ENCODE data around the gene PDC.

The PDC gene

DNA sequence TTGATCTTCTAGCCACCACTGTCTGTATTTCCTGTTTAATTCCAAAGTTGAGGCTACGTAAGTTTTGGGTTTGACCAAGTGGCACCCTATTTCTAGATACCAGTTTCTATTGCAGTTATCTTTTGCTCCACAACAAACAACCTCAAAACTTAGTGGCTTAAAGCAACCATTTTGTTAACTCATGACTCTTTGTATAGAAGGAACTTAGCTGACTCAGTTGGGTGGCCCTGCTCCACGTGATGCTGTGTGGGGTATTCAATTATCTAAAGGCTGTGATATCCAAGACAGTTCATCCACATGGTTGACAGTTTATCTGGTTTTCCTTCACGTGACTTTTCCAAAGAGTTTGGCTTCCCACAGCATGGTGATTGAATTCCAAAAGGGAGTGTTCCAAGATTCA is 34.8 kb downstream of the PDC start:
- ChIA-PET POLR2A (no interaction called here), CTCF (interaction anchor here (1.0 kb wide), 1 partner anchor 18 kb away, joined by 3 read pairs; no protein-coding TSS in a partner anchor)
- 100% methylated on average over 3 of the region's 3 CpGs for WGBS (ENCODE audit: insufficient coverage)
- no peak overlapping the region for H3K4me3 ChIP-seq (ENCODE audit: control insufficient read depth in 1 of 7, extremely low read depth in 1 of 7, insufficient read depth in 4 of 7, low read depth in 2 of 7, low read length in 6 of 7)
- no peaks in the 10 kb centered on the region for H3K4me1 ChIP-seq (ENCODE audit: control extremely low read depth in 1 of 4, control insufficient read depth in 4 of 4, insufficient read depth in 4 of 4, low read length in 3 of 4)
- H3K36me3 ChIP-seq (ENCODE audit: control insufficient read depth in 4 of 4, insufficient read depth in 4 of 4, low read length in 3 of 4) = peaks cover 0 to 4% (median 2%) of the 10 kb centered on the region in 4 experiments
- no peak for DNase-seq
- H3K9me3 ChIP-seq (ENCODE audit: control extremely low read depth in 1 of 5, control insufficient read depth in 4 of 5, insufficient read depth in 2 of 5, low read depth in 1 of 5, low read length in 4 of 5) = peaks cover 0 to 3% (median 0%) of the 10 kb centered on the region in 5 experiments
- no peaks in the 10 kb centered on the region for H3K27me3 ChIP-seq (replicated peaks in 2 of 5; ENCODE audit: control insufficient read depth in 4 of 5, insufficient read depth in 5 of 5, low read length in 4 of 5)
- H3K27ac ChIP-seq (ENCODE audit: insufficient read depth in 1 of 2, low read depth in 1 of 2, low read length in 2 of 2, poor library complexity in 1 of 2, severe bottlenecking in 2 of 2) = no peak overlapping the region

DNA sequence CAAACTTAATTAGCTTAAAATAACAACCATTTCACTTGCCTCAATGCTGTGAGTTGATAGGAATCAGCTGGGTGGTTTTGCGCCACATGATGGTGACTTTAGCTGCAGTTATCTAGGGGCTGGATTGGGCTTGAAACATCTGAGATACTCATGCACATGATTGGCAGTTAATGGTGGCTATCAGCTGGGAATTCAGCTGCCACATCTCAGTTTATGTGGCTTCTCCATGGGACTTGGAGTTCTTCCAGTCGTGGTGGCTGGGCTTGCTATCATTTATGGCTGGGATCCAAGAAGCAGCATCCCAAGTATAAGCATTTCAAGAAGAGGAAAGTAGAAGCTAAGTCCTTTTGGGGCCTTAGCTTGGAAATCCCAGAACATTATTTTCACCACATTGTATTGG is 36.4 kb downstream of the PDC start:
- ChIA-PET CTCF (interaction anchor here (0.7 kb wide), 1 partner anchor 189 kb away, joined by 3 read pairs; no protein-coding TSS in a partner anchor), POLR2A (no interaction called here)
- Histone ChIP-seq H3K27ac (ENCODE audit: insufficient read depth in 1 of 2, low read depth in 1 of 2, low read length in 2 of 2, poor library complexity in 1 of 2, severe bottlenecking in 2 of 2) (no peak overlapping the region), H3K4me1 (ENCODE audit: control extremely low read depth in 1 of 4, control insufficient read depth in 4 of 4, insufficient read depth in 4 of 4, low read length in 3 of 4) (no peaks in the 10 kb centered on the region), H3K4me3 (ENCODE audit: control insufficient read depth in 1 of 7, extremely low read depth in 1 of 7, insufficient read depth in 4 of 7, low read depth in 2 of 7, low read length in 6 of 7) (no peak overlapping the region), H3K36me3 (ENCODE audit: control insufficient read depth in 4 of 4, insufficient read depth in 4 of 4, low read length in 3 of 4) (peaks cover 0 to 8% (median 6%) of the 10 kb centered on the region in 4 experiments), H3K9me3 (ENCODE audit: control extremely low read depth in 1 of 5, control insufficient read depth in 4 of 5, insufficient read depth in 2 of 5, low read depth in 1 of 5, low read length in 4 of 5) (peaks cover 0 to 1% (median 0%) of the 10 kb centered on the region in 5 experiments), H3K27me3 (replicated peaks in 2 of 5; ENCODE audit: control insufficient read depth in 4 of 5, insufficient read depth in 5 of 5, low read length in 4 of 5) (no peaks in the 10 kb centered on the region)
- DNase-seq = no peak
- WGBS (ENCODE audit: insufficient coverage) = 100% methylated on average over 2 of the region's 2 CpGs

DNA sequence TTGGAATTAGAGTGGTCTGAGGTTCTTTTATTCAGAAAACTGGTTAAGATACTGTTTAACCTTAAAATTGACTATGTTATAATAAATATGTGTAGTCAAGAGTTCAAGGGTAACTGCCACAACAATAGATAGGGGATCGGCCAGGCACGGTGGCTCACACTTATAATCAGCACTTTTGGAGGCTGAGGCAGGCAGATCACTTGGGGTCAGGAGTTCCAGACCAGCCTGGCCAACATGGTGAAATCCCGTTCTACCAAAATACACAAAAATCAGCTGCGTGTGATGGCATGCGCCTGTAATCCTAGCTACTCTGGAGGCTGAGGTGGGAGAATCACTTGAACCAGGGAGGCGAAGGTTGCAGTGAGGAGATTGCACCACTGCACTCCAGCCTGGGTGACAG is 39.5 kb downstream of the PDC start:
- H3K9me3 ChIP-seq (ENCODE audit: control extremely low read depth in 1 of 5, control insufficient read depth in 4 of 5, insufficient read depth in 2 of 5, low read depth in 1 of 5, low read length in 4 of 5) = no peaks in the 10 kb centered on the region
- H3K27ac ChIP-seq (ENCODE audit: insufficient read depth in 1 of 2, low read depth in 1 of 2, low read length in 2 of 2, poor library complexity in 1 of 2, severe bottlenecking in 2 of 2) = no peak overlapping the region
- H3K36me3 ChIP-seq (ENCODE audit: control insufficient read depth in 4 of 4, insufficient read depth in 4 of 4, low read length in 3 of 4) = peaks cover 7 to 15% (median 9%) of the 10 kb centered on the region in 4 experiments
- no peak overlapping the region for H3K4me3 ChIP-seq (ENCODE audit: control insufficient read depth in 1 of 7, extremely low read depth in 1 of 7, insufficient read depth in 4 of 7, low read depth in 2 of 7, low read length in 6 of 7)
- no peak for DNase-seq
- H3K27me3 ChIP-seq (replicated peaks in 2 of 5; ENCODE audit: control insufficient read depth in 4 of 5, insufficient read depth in 5 of 5, low read length in 4 of 5) = no peaks in the 10 kb centered on the region
- WGBS (ENCODE audit: insufficient coverage) = 98% methylated on average over 6 of the region's 6 CpGs
- CTCF ChIA-PET = interaction anchor here (1.3 kb wide), 1 partner anchor 46 kb away, joined by 3 read pairs; the partner anchor contains the start of gene TPR
- H3K4me1 ChIP-seq (ENCODE audit: control extremely low read depth in 1 of 4, control insufficient read depth in 4 of 4, insufficient read depth in 4 of 4, low read length in 3 of 4) = no peaks in the 10 kb centered on the region
- POLR2A ChIA-PET = no interaction called here

DNA sequence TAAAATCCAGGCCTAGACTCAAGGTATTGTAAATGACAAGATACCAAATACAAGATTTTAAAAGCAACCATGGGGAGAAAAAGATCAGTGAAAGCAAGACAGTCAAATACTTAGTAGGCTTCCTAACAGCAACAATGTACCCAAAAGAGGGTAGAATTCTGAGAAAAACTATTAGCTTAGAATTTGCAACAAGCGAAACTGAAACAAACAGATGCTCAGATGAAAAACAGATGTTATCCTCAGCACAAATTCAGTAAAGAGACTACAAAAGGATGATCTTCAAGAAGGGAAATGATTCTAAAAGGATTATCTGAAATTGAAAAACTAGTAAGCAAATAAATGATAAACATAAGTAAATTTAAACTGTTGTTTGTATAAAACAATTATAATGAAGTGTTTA is 40.0 kb downstream of the PDC start:
- WGBS (ENCODE audit: insufficient coverage) = 100% methylated on average over 1 of the region's 1 CpG
- ChIA-PET POLR2A (no interaction called here), CTCF (interaction anchor here (1.3 kb wide), 1 partner anchor 46 kb away, joined by 3 read pairs; the partner anchor contains the start of gene TPR)
- no peaks in the 10 kb centered on the region for H3K4me1 ChIP-seq (ENCODE audit: control extremely low read depth in 1 of 4, control insufficient read depth in 4 of 4, insufficient read depth in 4 of 4, low read length in 3 of 4)
- no peak overlapping the region for H3K4me3 ChIP-seq (ENCODE audit: control insufficient read depth in 1 of 7, extremely low read depth in 1 of 7, insufficient read depth in 4 of 7, low read depth in 2 of 7, low read length in 6 of 7)
- H3K36me3 ChIP-seq (ENCODE audit: control insufficient read depth in 4 of 4, insufficient read depth in 4 of 4, low read length in 3 of 4) = peaks cover 4 to 12% (median 9%) of the 10 kb centered on the region in 4 experiments
- no peak for DNase-seq
- H3K27ac ChIP-seq (ENCODE audit: insufficient read depth in 1 of 2, low read depth in 1 of 2, low read length in 2 of 2, poor library complexity in 1 of 2, severe bottlenecking in 2 of 2) = no peak overlapping the region
- no peaks in the 10 kb centered on the region for H3K27me3 ChIP-seq (replicated peaks in 2 of 5; ENCODE audit: control insufficient read depth in 4 of 5, insufficient read depth in 5 of 5, low read length in 4 of 5)
- H3K9me3 ChIP-seq (ENCODE audit: control extremely low read depth in 1 of 5, control insufficient read depth in 4 of 5, insufficient read depth in 2 of 5, low read depth in 1 of 5, low read length in 4 of 5) = no peaks in the 10 kb centered on the region

DNA sequence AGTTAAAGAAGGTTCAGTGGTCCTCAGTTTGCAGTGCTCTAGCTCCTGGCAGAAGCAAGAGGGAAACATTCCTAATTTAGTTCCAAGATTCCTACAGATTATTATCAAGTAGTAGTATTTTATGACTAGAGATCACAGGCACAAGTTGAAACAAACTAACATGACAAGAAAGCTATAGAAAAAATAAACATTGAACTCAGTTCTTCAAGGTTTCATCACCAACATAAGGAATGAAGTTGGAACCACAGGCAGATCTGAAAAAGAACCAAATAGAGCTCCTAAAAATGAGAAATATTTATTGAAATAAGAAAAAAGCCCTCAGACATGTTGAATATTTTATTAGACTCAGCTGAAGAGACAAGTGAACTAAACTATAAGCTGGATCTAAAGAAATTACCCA is 40.6 kb downstream of the PDC start:
- H3K27ac ChIP-seq (ENCODE audit: insufficient read depth in 1 of 2, low read depth in 1 of 2, low read length in 2 of 2, poor library complexity in 1 of 2, severe bottlenecking in 2 of 2) = no peak overlapping the region
- no peaks in the 10 kb centered on the region for H3K4me1 ChIP-seq (ENCODE audit: control extremely low read depth in 1 of 4, control insufficient read depth in 4 of 4, insufficient read depth in 4 of 4, low read length in 3 of 4)
- ChIA-PET POLR2A (interaction anchor here (0.7 kb wide), 1 partner anchor 484 kb away, joined by 3 read pairs; no protein-coding TSS in a partner anchor), CTCF (interaction anchor here (0.8 to 1.3 kb wide), 4 partner anchors 9 to 564 kb away, joined by 3 read pairs; partner anchors contain the start of gene TPR)
- H3K36me3 ChIP-seq (ENCODE audit: control insufficient read depth in 4 of 4, insufficient read depth in 4 of 4, low read length in 3 of 4) = peaks cover 7 to 16% (median 10%) of the 10 kb centered on the region in 4 experiments
- no peak for DNase-seq
- H3K4me3 ChIP-seq (ENCODE audit: control insufficient read depth in 1 of 7, extremely low read depth in 1 of 7, insufficient read depth in 4 of 7, low read depth in 2 of 7, low read length in 6 of 7) = no peak overlapping the region
- H3K9me3 ChIP-seq (ENCODE audit: control extremely low read depth in 1 of 5, control insufficient read depth in 4 of 5, insufficient read depth in 2 of 5, low read depth in 1 of 5, low read length in 4 of 5) = no peaks in the 10 kb centered on the region
- no peaks in the 10 kb centered on the region for H3K27me3 ChIP-seq (replicated peaks in 2 of 5; ENCODE audit: control insufficient read depth in 4 of 5, insufficient read depth in 5 of 5, low read length in 4 of 5)

DNA sequence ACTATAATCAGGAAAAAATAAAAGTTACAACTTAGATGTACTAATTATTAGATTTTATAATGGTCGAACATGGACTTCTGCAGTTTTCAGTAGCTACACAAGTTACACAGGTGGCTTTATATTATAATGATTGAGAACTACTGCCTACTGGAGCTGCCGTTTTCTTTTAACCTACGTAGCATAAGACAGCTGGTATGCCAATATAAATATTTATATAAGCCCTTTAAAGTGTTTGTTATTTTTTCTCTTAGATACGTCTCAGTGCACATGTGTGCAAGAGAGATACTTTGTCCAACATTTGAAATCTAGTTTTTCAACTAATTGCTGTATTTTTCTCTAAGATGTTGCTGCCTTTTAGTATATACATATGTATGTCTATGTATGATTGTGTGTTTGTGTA is 42.4 kb downstream of the PDC start:
- no peaks in the 10 kb centered on the region for H3K9me3 ChIP-seq (ENCODE audit: control extremely low read depth in 1 of 5, control insufficient read depth in 4 of 5, insufficient read depth in 2 of 5, low read depth in 1 of 5, low read length in 4 of 5)
- ChIA-PET CTCF (interaction anchor here (0.9 to 1.0 kb wide), 3 partner anchors 10 to 568 kb away, joined by 3 read pairs; no protein-coding TSS in a partner anchor), POLR2A (no interaction called here)
- H3K36me3 ChIP-seq (ENCODE audit: control insufficient read depth in 4 of 4, insufficient read depth in 4 of 4, low read length in 3 of 4) = peaks cover 8 to 16% (median 10%) of the 10 kb centered on the region in 4 experiments
- WGBS (ENCODE audit: insufficient coverage) = no CpG with 5 or more reads among the region's 4 CpGs
- H3K4me3 ChIP-seq (ENCODE audit: control insufficient read depth in 1 of 7, extremely low read depth in 1 of 7, insufficient read depth in 4 of 7, low read depth in 2 of 7, low read length in 6 of 7) = no peak overlapping the region
- no peak overlapping the region for H3K27ac ChIP-seq (ENCODE audit: insufficient read depth in 1 of 2, low read depth in 1 of 2, low read length in 2 of 2, poor library complexity in 1 of 2, severe bottlenecking in 2 of 2)
- no peak for DNase-seq
- no peaks in the 10 kb centered on the region for H3K27me3 ChIP-seq (replicated peaks in 2 of 5; ENCODE audit: control insufficient read depth in 4 of 5, insufficient read depth in 5 of 5, low read length in 4 of 5)
- no peaks in the 10 kb centered on the region for H3K4me1 ChIP-seq (ENCODE audit: control extremely low read depth in 1 of 4, control insufficient read depth in 4 of 4, insufficient read depth in 4 of 4, low read length in 3 of 4)

DNA sequence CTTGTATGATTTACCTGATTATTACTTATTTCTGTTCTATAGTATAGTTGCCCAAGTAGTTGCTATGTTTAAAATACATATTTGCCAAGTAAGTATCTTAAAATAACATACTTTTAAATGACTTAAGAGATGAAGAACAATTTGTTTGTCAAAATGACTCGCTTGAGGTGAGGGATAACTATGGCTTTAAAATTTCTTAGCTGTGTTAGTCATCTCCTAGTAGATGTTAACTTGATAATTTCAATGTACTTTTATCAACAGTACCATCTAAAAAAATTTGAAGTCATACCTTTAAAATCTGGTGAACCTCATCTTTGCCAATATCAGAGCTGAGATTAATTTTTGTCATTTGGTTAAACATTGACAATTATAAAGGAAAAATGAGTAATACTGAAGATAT is 47.6 kb downstream of the PDC start:
- no CpG with 5 or more reads among the region's 1 CpG for WGBS (ENCODE audit: insufficient coverage)
- H3K27ac ChIP-seq (ENCODE audit: insufficient read depth in 1 of 2, low read depth in 1 of 2, low read length in 2 of 2, poor library complexity in 1 of 2, severe bottlenecking in 2 of 2) = no peak overlapping the region
- no peak for DNase-seq
- no peaks in the 10 kb centered on the region for H3K27me3 ChIP-seq (replicated peaks in 2 of 5; ENCODE audit: control insufficient read depth in 4 of 5, insufficient read depth in 5 of 5, low read length in 4 of 5)
- H3K9me3 ChIP-seq (ENCODE audit: control extremely low read depth in 1 of 5, control insufficient read depth in 4 of 5, insufficient read depth in 2 of 5, low read depth in 1 of 5, low read length in 4 of 5) = no peaks in the 10 kb centered on the region
- CTCF ChIA-PET = interaction anchor here (0.8 kb wide), 1 partner anchor 199 kb away, joined by 3 read pairs; no protein-coding TSS in a partner anchor
- no peaks in the 10 kb centered on the region for H3K4me1 ChIP-seq (ENCODE audit: control extremely low read depth in 1 of 4, control insufficient read depth in 4 of 4, insufficient read depth in 4 of 4, low read length in 3 of 4)
- POLR2A ChIA-PET = no interaction called here
- peaks cover 8 to 23% (median 13%) of the 10 kb centered on the region in 4 experiments for H3K36me3 ChIP-seq (ENCODE audit: control insufficient read depth in 4 of 4, insufficient read depth in 4 of 4, low read length in 3 of 4)
- no peak overlapping the region for H3K4me3 ChIP-seq (ENCODE audit: control insufficient read depth in 1 of 7, extremely low read depth in 1 of 7, insufficient read depth in 4 of 7, low read depth in 2 of 7, low read length in 6 of 7)
